ENCODE measurements around the gene PARP16.

DNA sequence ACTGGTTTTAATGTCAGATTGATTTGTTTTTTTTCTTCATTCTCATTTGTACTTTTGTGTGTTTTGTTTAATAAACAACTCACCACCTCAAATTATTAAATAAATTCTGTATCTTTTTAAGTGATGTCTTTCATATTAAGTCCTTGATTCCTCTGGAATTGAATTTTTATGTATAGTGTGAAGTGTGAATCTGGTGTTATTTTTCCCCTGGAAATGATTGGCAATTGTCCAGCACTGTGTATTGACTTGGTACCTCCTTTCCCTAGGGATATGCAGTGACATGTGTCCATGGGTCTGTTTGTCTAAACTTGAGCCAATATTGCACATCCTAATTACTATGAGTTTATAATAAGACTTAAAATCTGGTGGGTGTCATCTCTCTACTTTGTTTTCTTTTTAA lies 19.9 kb upstream of the PARP16 start:
- TF ChIP-seq, protein P1, sequence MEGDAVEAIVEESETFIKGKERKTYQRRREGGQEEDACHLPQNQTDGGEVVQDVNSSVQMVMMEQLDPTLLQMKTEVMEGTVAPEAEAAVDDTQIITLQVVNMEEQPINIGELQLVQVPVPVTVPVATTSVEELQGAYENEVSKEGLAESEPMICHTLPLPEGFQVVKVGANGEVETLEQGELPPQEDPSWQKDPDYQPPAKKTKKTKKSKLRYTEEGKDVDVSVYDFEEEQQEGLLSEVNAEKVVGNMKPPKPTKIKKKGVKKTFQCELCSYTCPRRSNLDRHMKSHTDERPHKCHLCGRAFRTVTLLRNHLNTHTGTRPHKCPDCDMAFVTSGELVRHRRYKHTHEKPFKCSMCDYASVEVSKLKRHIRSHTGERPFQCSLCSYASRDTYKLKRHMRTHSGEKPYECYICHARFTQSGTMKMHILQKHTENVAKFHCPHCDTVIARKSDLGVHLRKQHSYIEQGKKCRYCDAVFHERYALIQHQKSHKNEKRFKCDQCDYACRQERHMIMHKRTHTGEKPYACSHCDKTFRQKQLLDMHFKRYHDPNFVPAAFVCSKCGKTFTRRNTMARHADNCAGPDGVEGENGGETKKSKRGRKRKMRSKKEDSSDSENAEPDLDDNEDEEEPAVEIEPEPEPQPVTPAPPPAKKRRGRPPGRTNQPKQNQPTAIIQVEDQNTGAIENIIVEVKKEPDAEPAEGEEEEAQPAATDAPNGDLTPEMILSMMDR (conservative IDR thresholded peaks at IDR 0.05 in 1 of 2, IDR thresholded peaks at IDR 0.05 in 1 of 2; ENCODE audit: low read depth in 1 of 2, low read length in 2 of 2), result no peak
- no peak for TF ChIP-seq EZH2 (IDR thresholded peaks at IDR 0.05; ENCODE audit: low read length, missing control alignments)

Data from fibroblast of lung (primary cell).